Measurements from ENCODE around the gene EPS8.
"Not testable (repeated sequence)": the region's sequence is repeated elsewhere in the genome, so short reads cannot be mapped to it uniquely, and the experiment has no call there.

The EPS8 gene

DNA sequence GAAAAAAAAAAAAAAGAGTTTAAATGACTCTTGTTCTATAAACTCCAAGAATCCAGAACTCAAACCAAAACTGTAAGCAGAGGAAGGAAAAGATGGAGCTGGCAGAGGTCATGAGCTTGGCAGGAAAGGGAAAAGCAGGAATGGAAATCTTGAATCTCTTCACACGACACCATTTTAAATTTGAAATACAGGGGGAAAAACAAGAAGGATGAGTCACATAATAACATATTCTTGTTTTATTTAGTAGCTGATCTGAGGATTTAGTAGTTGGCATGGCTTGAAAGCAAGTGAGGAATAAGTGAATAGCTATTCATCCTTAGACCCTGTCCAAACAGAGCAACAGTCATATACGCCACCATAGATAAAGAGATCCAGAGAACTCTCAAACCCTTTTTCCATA lies 35.0 kb downstream of the EPS8 start:
- no peak for DNase-seq

DNA sequence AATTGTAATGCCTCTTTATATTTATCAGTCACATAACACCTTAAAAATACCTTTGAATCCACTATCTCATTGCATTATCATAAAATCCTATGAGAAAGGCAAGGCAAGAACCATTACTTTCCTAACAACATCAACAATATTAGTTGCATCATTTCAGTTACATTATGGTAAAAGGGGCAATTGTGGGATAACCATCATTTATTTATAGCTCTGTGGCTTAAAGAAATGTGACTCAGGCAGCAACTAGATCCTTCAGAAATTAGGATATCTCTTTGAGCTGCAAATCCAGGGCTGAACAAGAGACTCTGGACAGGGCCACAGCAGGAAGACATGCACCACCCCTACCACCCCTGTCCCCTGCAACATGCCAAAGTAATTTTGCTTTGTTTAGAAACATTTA lies 36.4 kb downstream of the EPS8 start:
- no peak for DNase-seq

DNA sequence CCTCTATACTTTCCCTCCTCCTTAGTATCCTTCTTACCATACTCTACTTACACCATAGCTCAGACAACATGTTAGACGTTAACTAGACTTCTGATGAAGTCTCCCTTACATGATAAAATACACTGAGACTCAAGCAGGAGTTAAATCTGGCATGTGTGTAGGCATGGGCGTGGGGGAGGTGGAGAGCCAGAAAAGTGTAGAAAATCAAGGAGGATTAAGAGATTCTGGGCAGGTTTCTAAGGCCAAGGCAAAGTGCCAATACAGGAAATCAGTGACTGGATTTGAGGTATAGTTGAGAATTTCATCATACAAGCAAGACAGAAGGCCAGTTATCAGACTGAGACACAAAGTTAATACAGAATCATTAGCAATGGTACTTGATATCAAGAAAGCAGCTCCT lies 37.4 kb downstream of the EPS8 start:
- no peak for DNase-seq

DNA sequence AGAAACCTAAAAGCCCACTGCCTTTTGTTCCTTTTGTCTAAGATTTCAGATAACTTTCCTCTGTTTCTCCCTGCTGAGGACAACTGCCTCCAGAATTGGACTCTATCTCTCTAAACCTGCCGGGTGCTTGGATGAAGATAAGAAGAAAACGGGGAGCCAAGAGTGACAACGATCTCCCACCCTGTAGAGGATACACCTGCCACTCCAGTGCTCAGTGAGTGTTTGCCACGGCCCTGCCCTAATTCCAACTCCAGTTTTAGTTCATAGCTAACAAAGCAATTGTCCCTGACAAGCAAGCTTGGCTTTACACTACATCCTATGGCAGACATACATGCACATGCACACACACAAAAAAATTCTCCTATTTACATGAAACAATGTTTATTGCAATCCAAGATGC lies 39.3 kb downstream of the EPS8 start:
- DNase-seq: no peak

DNA sequence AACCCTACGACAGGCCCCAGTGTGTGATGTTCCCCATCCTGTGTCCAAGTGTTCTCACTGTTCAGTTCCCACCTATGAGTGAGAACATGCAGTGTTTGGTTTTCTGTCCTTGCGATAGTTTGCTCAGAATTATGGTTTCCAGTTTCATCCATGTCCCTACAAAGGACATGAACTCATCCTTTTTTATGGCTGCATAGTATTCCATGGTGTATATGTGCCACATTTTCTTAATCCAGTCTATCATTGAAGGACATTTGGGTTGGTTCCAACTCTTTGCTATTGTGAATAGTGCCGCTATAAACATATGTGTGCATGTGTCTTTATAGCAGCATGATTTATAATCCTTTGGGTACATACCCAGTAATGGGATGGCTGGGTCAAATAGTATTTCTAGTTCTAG lies 47.3 kb downstream of the EPS8 start:
- DNase-seq: not testable (repeated sequence)

DNA sequence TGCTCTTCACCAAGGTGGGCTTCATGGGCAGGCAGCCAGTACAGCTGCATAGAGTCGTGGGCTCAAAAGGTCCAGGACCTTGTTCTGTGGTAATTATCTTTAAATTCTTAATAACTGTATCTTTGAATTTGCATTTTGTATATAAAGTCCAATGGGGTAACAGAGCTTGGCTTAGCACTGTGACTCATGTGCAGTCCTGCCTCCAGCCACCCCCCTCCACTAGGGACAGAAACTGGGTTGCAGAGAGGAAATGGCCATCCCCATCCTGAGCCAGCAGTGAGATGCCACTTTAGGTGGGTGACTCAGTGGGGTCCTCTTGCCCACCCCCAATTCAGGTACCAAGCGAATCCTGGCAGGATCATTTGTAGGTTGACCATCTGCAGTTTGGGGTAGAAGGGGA lies 48.1 kb downstream of the EPS8 start:
- no peak for DNase-seq

DNA sequence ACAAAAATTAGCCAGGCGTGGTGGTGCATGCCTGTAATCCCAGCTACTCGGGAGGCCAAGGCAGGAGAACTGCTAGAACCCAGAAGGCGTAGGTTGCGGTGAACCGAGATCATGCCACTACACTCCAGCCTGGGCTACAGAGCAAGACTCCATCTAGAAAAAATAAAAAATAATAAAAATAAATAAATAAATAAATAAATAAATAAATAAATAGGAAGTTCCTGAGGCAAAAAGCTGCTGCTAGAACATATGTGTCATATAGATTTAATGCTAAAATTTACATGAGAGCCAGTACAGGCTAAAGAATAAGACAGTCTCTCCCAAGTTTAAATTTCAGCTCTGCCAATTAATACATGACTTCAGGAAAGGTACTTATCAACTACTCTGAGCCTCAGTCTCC lies 48.8 kb downstream of the EPS8 start:
- DNase-seq: not testable (repeated sequence)

DNA sequence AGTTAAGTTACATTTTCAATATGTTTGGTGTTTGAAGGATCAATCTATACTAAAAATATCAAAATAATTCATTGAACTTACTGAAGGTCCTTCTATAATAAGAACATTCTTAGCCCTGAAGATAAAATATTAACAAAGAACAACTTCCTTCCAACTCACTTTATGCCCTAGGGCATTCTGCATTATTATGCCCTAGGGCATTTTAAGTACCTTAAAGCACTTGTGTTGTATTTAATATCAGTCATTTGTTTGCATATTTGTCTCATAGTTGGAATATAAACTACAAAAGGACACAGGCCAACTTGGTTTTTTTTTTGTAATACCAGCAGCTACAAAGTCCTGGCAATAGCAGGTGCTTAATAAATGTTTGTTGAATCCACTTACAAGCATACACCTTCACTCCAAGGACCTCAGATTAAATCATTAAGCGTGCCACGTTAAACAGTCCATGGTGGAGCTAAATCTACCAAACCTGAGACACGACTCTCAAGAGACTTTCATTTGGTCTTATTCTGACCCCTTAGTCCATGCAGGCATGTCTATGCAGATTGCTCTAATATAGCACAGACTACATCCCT lies 50.7 kb downstream of the EPS8 start:
- DNase-seq: no peak

DNA sequence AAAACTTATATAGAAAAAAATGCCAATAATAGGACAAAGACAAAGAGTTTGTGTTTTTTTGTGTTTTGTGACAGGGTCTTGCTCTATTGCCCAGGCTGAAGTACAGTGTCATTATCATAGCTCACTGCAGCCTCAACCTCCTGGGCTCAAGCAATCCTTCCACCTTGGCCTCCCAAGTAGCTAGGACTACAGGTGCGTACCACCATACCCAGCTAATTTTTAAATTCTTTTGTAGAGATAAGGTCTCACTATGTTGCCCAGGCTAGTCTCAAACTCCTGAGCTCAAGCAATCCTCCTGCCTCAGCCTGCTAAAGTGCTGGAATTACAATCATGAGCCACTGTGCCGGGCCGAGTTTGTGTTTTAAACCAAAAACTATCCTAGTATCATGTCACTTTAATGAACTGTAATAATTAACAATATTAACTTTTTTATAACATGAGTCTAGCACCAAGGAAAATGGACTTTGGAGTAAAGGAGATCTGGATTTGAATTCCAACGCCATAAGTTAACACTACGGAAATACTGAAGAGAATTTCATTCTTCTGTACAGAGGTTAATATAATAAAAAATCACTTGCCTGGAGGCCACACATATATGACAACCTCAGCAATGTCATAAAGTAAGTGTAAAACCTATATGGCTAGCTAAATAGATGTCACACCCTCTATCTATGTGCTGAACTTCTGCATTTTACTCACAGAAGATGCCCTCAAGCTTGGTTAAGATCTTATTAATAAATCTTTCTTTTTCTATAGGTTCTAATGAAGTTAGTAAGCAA lies 53.2 kb downstream of the EPS8 start:
- DNase-seq: no peak

DNA sequence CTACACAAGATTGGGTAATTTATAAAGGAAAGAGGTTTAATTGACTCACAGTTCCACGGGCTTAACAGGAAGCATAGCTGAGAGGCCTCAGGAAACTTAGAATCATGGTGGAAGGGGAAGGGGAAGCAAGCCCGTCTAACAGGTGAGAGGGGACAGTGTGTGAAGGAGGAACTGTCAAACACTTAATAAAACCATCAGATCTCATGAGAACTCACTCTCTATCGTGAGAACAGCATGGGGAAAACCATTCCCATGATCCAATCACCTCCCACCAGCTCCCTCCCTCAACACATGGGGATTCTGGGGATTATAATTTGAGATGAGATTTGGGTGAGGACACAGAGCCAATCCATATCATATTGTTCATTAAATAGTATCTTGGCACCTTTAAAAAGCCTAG lies 56.1 kb downstream of the EPS8 start:
- no peak for DNase-seq

DNA sequence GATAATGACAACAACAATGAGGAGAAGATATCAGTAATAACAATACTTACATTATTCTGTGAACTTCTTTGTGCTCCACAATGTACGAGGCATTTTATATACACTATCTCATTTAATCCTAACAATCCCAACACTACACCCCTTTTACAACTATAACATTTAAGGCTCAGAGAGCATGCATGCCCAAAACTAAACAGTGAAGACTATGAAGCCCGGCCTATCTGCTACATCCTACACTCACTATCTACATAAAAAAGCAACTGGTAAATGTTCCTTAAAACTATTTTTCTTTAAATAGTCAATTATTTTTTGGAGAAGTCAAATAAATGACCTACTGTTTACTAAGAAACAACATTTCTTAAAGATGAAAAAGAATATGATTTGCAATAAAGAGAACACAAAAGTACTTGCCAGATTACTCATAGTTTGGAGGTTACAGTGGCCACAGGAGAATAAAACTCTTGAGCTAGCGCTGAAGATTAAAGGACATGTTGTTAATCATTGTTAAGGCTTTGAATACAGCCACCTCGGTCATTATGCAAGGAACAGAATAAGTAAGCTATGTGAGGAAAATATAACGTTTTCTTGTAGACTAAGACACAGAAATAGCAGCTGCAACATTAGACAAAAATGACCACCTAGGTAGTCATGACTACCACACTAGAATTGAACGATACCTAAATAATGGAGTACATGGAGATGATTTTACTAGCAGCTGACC lies 56.7 kb downstream of the EPS8 start:
- DNase-seq: no peak

DNA sequence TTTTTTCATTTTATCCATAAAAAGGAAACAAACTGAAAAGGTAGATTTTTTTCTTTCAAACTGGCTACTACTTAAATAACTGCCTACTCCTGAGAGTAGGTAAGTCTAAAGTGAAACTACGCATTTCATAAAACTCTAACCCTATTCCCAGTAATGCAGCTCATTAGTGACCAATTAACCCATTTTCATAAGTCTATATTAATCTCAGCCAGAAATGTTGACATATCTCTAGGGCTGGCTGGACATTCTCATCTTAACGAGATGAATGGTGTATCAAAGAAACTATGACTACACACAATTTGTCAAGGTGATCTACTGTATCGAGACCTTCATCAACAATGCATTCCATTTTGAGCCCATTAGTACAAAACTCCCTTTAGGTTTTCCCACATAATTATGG lies 57.2 kb downstream of the EPS8 start:
- no peak for DNase-seq

DNA sequence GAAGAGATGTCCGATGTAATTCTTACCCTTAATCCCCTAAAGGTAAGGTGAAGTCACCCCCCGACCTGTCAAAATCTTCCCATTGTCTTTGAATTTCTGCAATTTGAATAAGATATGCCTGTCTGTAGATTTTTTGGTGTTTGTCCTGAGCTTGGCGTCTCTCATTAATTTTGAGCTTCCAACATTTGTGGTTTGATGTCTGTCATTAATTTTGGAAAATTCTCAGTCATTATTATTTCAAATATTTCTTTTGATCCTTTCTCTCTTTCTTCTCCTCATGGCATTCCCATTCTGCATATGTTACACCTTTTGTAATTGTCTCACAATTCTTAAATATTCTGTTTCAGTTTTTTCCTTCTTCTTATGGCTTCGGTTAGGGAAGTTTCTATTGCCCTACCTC lies 60.1 kb downstream of the EPS8 start:
- no peak for DNase-seq

DNA sequence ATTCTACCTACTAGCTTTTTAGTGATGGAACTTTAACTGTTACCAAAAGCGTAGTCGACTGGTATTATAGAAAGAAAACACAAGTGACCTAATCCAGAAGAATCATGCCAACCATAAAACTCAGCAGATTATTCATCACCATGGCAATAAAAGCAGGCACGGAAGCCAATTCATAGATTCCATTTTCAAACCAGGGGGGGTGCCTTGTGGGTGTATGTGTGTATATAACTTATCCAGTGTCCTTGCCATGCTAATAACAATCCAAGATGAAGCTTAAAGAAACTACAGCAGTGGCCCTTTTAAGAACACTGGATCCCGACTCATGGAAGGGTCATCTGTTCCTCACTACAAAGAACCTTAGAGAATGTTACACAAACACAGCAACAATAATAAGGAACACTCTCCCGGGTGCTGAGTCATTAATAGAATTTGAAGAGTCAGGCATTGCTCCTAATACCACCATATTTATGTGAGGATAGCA lies 61.0 kb downstream of the EPS8 start:
- no peak for DNase-seq

DNA sequence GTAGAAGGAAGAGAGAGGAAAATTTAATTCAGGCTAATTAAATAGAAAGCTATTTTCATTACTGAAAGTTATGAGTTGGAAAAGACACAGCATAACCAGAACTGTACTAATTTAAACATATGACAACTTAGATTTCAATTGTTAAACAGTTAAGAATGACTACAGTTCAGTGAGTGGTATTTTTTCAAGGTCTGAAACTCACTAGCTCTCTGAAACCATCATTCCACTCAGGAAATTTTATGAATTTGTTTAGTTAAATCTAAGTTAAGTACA lies 62.4 kb downstream of the EPS8 start:
- no peak for DNase-seq

DNA sequence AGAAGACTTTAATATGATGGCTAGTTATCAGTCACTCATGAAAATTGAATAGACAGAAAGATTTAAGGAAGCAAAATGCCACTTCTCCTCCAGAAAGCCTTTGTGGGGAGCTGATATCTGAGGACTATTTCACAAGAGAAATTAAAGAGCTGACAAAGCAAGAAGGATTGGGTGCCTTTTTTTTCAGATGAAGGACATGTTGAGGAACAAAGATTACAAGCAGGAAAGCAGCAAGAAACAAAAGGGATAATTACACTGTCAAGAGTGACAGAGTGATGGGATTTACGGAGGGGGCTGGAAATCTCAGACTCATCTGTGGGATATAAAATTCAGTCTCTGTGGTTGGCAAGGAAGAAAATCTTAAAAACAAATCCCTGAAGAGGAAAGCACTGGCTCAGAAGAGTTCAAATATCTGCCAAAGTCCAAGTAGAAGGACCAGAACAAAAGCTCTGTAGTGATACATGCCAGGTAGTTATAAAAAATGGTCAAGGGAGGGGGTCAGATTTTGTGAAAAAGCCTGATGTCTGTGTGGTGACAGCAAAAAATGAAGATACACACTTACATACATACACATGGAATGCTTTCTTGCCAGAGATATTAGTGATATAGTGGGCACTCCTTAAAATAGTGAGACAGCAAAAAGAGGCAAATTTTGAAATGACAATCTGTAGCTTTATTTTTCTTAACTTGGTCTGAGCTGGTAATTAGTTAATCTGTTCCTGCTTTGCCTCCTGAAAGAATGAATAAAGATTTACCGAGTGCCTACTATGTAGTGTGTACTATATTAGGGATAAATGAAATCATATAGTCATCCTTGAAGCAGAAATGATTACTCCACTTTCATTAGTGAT lies 62.9 kb downstream of the EPS8 start:
- peak in 1 of 2 donors; percentile 37 for DNase-seq

DNA sequence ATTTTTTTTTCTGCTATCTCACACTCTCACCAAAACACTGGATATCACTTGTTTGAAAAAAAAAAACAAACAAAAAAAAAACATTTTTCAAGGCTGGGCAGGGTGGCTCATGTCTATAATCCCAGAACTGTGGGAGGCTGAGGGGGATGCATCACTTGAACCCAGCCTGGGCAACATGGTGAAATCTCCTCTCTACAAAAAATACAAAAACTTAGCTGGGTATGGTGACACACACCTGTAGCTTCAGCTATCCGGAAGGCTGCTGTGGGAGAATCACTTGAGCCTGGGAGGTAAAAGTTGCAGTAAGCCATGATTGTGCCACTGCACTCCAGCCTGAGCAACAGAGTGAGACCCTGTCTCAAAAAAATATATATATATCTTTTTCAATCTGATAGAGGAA lies 66.2 kb downstream of the EPS8 start:
- DNase-seq: no peak

DNA sequence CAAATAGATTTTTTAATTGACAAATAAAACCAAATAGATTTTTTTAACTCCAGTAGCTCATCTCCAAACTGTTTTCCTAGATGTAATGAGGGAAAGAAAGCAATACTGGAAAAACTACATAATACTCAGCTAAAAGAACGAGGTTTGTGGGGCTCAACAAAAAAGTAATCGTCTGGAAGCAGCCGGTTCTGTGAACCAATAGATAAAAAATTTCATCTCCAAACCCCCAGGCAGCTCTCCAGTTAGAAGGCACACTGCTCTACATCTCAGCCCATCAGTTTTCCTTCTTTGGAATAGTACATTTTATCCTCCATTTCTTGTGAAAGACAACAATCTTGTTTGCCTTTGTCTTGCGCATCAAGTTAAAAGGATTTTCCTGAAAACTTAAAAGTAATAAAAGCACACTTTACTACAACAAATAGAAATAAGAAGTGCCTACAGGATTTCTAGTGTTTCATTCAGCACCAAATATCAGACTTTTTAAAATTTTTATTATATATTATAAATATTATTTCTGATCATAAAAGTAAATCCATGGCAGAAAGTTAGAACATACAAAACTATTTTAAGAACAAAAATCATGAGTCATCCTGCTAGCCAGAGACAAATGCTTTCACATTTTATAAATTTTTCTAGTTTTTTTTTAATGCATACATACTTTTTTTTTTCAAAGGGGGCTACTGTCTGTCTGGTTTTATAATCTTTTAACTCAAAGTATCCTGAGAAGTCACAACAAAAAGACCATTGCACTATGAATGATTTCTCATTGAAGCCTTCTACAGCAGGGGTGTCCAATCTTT lies 67.7 kb downstream of the EPS8 start:
- DNase-seq: peak in 1 of 2 donors; percentile 30

DNA sequence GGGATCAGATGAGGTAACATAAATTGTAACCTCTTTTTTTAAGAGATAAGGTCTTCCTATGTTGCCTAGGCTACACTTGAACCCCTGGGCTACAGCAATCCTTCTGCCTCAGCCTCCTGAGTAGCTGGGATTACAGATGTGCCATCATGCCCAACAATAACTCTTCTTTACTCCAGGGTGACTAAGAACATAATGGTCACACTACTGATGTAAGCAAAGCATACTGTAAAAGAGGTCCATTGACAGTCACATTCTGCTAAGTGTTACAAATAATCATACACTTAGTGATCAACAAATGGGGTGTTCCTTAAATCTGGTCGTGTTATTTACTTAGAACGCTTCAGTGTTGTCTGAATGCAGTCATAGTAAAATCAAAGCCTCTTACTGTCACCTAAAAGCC lies 68.9 kb downstream of the EPS8 start:
- no peak for DNase-seq

DNA sequence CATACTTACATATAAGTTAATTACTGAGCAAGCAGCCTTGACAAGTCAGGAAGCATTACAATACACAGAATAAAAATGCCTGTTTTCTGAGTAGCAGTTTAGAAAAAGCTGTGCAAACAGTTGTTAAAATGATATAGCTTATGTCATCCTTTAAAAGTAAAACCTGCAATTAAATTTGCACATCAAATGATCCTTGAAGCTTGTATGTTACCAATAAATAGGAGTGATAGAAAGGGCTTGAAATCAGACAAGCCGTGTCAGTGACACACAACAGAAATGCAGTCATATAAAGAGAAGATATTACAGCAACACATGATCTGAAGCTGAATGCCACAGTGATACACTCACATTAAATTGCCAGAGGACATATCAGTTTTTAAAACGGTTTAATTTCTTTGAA lies 70.0 kb downstream of the EPS8 start:
- DNase-seq: no peak

DNA sequence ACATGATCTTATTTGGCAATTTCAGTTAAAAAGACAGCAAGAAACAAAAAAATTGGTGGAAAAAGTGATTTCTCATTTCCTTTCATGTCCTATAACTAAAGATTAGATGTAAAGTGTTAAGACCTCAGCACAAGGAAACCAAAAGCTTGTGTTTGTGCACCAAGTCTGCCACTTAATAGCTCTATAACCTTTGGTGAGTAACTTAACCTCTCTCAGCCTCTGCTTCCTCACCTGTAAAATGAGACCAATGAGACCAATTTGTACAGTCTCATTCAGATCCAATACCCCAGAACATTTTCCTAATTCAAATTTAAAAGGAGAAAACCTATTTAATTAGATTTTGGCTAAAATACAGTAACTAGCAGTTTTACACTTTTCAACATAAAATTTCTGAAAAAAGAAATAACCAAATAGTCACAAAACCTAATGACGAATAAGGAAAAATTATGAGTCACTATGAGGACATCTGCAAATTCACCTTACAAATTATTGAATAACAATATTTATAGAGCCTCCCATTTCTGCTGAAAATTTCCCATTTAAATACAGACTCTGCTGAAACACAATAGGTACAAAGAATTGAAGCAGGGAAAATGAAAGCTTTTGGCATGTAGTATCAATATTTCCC lies 71.1 kb downstream of the EPS8 start:
- DNase-seq: no peak

DNA sequence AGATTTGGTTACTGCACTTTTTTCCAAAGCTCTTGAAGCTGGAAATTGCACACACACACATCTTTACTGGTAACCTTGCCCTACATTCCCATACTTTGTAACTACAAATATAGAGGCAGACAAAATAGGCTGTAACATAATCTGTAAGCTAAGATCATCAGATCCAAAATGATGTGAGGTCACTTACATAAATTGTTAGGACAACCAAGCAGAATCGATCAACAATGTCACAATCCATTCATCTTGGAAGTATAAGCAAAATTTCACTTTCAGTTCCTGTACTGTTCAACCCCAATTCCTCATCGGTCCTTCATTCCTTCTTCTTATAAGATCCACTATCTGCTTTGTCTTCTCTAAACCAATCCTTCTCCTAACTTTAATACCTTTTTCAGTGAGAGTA lies 72.6 kb downstream of the EPS8 start:
- DNase-seq: no peak
